GM12878 (cell line): ENCODE results near the gene SGMS1. TPM values are rescaled to one million over a fixed set of nuclear protein-coding genes. Genes with fewer than 3 reads are reported as not detected.

Experiments used
- ATAC-seq: fragments of 200-7000 bp; cut with Tn5 transposase; 3 replicates; pipeline ENCODE4 v1.9.1; 2020; ENCODE audit warnings: mild to moderate bottlenecking, moderate library complexity
- BruUV-seq: library from RNA; stranded (reverse); fragments of 400-500 nt; replicated peaks from 2 replicates; lab custom pipeline; 2021; lab: Mats Ljungman, UMichigan
- CTCF ChIA-PET: fragments of 300-600 bp; sonication (Branson Sonifier 250); formaldehyde crosslinking; extraction: SDS; loops from one replicate; lab custom pipeline; 2021; ENCODE audit warnings: inconsistent platforms; lab: Yijun Ruan, JAX
- POLR2A ChIA-PET: fragments of 350-600 bp; formaldehyde crosslinking; extraction: SDS; loops from one replicate; lab custom pipeline; 2021; ENCODE audit warnings: inconsistent platforms; lab: Charles Lee
- RAD21 ChIA-PET: fragments of 300-600 bp; sonication (Branson Sonifier 250); formaldehyde crosslinking; loops from one replicate; lab custom pipeline; 2023; ENCODE audit warnings: antibody characterized with exemption; ENCODE audit not compliant: unreplicated experiment; lab: Charles Lee
- SMC1A ChIA-PET: fragments of 300-600 bp; sonication (Branson Sonifier 250); formaldehyde crosslinking; loops from one replicate; lab custom pipeline; 2023; ENCODE audit not compliant: unreplicated experiment, uncharacterized antibody; lab: Charles Lee
- DNase-seq: peaks from one replicate; pipeline ENCODE4 v3.0.0-alpha.2; 2011; ENCODE audit warnings: low read depth, low spot score
- FAIRE-seq: peaks from 3 replicates; lab custom pipeline; 2011; peaks lifted over from hg19 to GRCh38; lab: Jason Lieb, UNC
- H2AFZ ChIP-seq: 2 replicates; pipeline ENCODE4 v1.6.0; 2011; ENCODE audit warnings: low read depth, low read length, control low read depth; ENCODE audit not compliant: control insufficient read depth
- H3K27ac ChIP-seq: 2 replicates; pipeline ENCODE4 v1.5.1; 2011; ENCODE audit warnings: control low read depth; ENCODE audit not compliant: control insufficient read depth, insufficient read depth
- H3K27me3 ChIP-seq, 2 experiments: replicated peaks in 1 of 2; 2 replicates each; pipeline versions ENCODE4 v1.6.0 to v1.6.1; 2011; ENCODE audit warnings: low read length in 1 of 2; ENCODE audit not compliant: control insufficient read depth in 2 of 2, insufficient read depth in 2 of 2
- H3K36me3 ChIP-seq, 2 experiments: 2 replicates each; pipeline ENCODE4 v1.5.1; 2011; ENCODE audit warnings: low read length in 1 of 2; ENCODE audit not compliant: control insufficient read depth in 2 of 2, insufficient read depth in 2 of 2
- H3K4me1 ChIP-seq: 2 replicates; pipeline ENCODE4 v1.6.1; 2011; ENCODE audit warnings: mild to moderate bottlenecking, low read length, moderate library complexity, mixed read lengths; ENCODE audit not compliant: control insufficient read depth, insufficient read depth
- H3K4me2 ChIP-seq: 2 replicates; pipeline ENCODE4 v1.6.0; 2011; ENCODE audit warnings: control low read depth; ENCODE audit not compliant: control insufficient read depth, insufficient read depth
- H3K4me3 ChIP-seq: fragments of 200-600 bp; sonication (generic); 2 replicates; pipeline ENCODE4 v1.5.1; 2016
- H3K79me2 ChIP-seq: 2 replicates; pipeline ENCODE4 v1.6.0; 2011; ENCODE audit warnings: low read length; ENCODE audit not compliant: control insufficient read depth, insufficient read depth
- H3K9ac ChIP-seq: 2 replicates; pipeline ENCODE4 v1.8.0; 2011; ENCODE audit warnings: low read length, control low read depth, mixed read lengths; ENCODE audit not compliant: control insufficient read depth, insufficient read depth
- H3K9me3 ChIP-seq: replicated peaks from 3 replicates; pipeline ENCODE4 v1.5.1; 2011; ENCODE audit warnings: mild to moderate bottlenecking, low read length; ENCODE audit not compliant: control insufficient read depth, insufficient read depth
- H4K20me1 ChIP-seq: 2 replicates; pipeline ENCODE4 v1.6.0; 2011; ENCODE audit not compliant: control insufficient read depth, insufficient read depth
- BCLAF1 ChIP-seq: fragments of 450-650 bp; IDR thresholded peaks from 2 replicates; pipeline ENCODE4 v1.6.1; 2017; ENCODE audit warnings: antibody characterized with exemption, mild to moderate bottlenecking, moderate library complexity
- RELB ChIP-seq: fragments of 450-650 bp; IDR thresholded peaks from 2 replicates; pipeline ENCODE4 v1.6.1; 2017; ENCODE audit warnings: low read depth, mild to moderate bottlenecking, moderate library complexity
- TARDBP ChIP-seq: IDR thresholded peaks from 2 replicates; pipeline ENCODE4 v1.6.1; 2016; ENCODE audit warnings: borderline replicate concordance
- USF1 ChIP-seq: IDR thresholded peaks from 2 replicates; pipeline ENCODE4 v1.6.1; 2011; ENCODE audit warnings: borderline replicate concordance, low read depth, mild to moderate bottlenecking, moderate library complexity, mixed read lengths, low read length; ENCODE audit not compliant: insufficient read depth; ENCODE audit errors: extremely low read length
- WRNIP1 ChIP-seq: IDR thresholded peaks from 2 replicates; pipeline ENCODE4 v1.6.1; 2011; ENCODE audit warnings: low read depth, low read length, improper control_type of control experiment, borderline replicate concordance
- ZBTB11 ChIP-seq: fragments of 450-650 bp; formaldehyde crosslinking; IDR thresholded peaks from 2 replicates; pipeline ENCODE4 v1.5.0; 2022; ENCODE audit warnings: mild to moderate bottlenecking, missing genetic modification characterization
- ZBTB33 ChIP-seq: fragments of 450-650 bp; IDR thresholded peaks from 2 replicates; pipeline ENCODE4 v1.6.1; 2017; ENCODE audit warnings: mild to moderate bottlenecking
- ZNF217 ChIP-seq: fragments of 450-650 bp; IDR thresholded peaks from 2 replicates; pipeline ENCODE4 v1.6.1; 2017; ENCODE audit warnings: antibody characterized with exemption, mild to moderate bottlenecking
- ZNF622 ChIP-seq: fragments of 450-650 bp; IDR thresholded peaks from 2 replicates; pipeline ENCODE4 v1.6.1; 2017; ENCODE audit warnings: mild to moderate bottlenecking, inconsistent platforms
- WGBS: methylation state at CpG from one replicate; pipeline ENCODE4 v1.1.6; 2016; ENCODE audit warnings: low lambda C conversion rate; ENCODE audit not compliant: insufficient replicate concordance, insufficient coverage; ENCODE audit errors: missing lambda C conversion rate; 5-methylcytosine and 5-hydroxymethylcytosine counted together
- in situ Hi-C: fragments of 300-500 bp; cut with MboI; formaldehyde crosslinking; loops from 9 replicates; pipeline ENCODE4 v1.14.3; 2018; ENCODE audit warnings: mixed read lengths
- intact Hi-C: fragments of 100-400 bp; cut with micrococcal nuclease; formaldehyde crosslinking; loops from one replicate; pipeline ENCODE4 v1.14.2; 2022; ENCODE audit not compliant: unreplicated experiment
- polyA plus RNA-seq, 11 experiments: library from polyadenylated mRNA; depleted of rRNA in 4 of 11; unstranded in 6 of 11; stranded (reverse) in 5 of 11; fragments of >200 nt; fragmentation: Nextera tagmentation in 4 of 11; fragmentation: Illumina TruSeq in 1 of 11; extraction: Ambion mirVana in 4 of 11; extraction: Trizol in 1 of 11; gene quantifications; 1 replicate in 1 of 11; 2 replicates in 10 of 11; pipeline versions ENCODE4 v1.2.1 to v1.2.3, GENCODE V29; 2011 to 2016; ENCODE audit warnings: inconsistent platforms in 2 of 11, missing spikeins in 2 of 11, low read depth in 1 of 11
- total RNA-seq, 4 experiments: library from RNA; depleted of rRNA in 3 of 4; stranded (reverse); fragments of >200 nt in 3 of 4; fragmentation: Illumina TruSeq in 1 of 4; extraction: Trizol in 1 of 4; gene quantifications; 2 replicates each; pipeline versions ENCODE4 v1.2.1 to v1.2.3, GENCODE V29; 2013 to 2021

SGMS1 gene
- total and polyA plus RNA-seq, 10 of the 15 experiments (the other 5 are each of a cell fraction or from before 2014, with no cell fraction given), result 1.4 to 14.5 (median 4.9) TPM

- no TSS peak for BruUV-seq
- Histone ChIP-seq H3K4me3 (no peak overlapping the region), H3K4me1 (peaks cover 30% of the 10 kb centered on the region), H3K79me2 (peaks cover 24% of the 10 kb centered on the region), H3K9me3 (peaks cover 3% of the 10 kb centered on the region), H3K4me2 (no peak overlapping the region), H3K27ac (no peak overlapping the region), H4K20me1 (no peaks in the 10 kb centered on the region), H3K27me3 (no peaks in the 10 kb centered on the region), H3K36me3 (no peaks in the 10 kb centered on the region), H3K9ac (no peak overlapping the region), H2AFZ (no peak overlapping the region)
- FAIRE-seq, result no peak
- no peak for DNase-seq
- ATAC-seq, result no peak
- ChIA-PET SMC1A (interaction anchor here (1.2 to 1.6 kb wide), 2 partner anchors 15 to 130 kb away, joined by 3 read pairs; no protein-coding TSS in a partner anchor), POLR2A (no interaction called here), CTCF (no interaction called here), RAD21 (no interaction called here)
- TF ChIP-seq ZBTB11 (CRISPR knock-in tag) (no peak), RELB (no peak), TARDBP (no peak), WRNIP1 (no peak), ZBTB33 (no peak), USF1 (no peak), BCLAF1 (no peak), ZNF217 (no peak), ZNF622 (no peak)
- in situ Hi-C loops, result no loop called here
- WGBS, result 86% methylated on average over 1 of the region's 1 CpG
- intact Hi-C loops, result no loop called here
Observed at GRCh38 chr10:50545846-50546245, 77.9 kb downstream of the SGMS1 start.
